GM12801 (cell line): Measurements from ENCODE around the gene APBA2.

Experiments used
- TF ChIP-seq, protein P1 (sequence below): IDR thresholded peaks from one replicate; pipeline ENCODE4 v1.5.1; 2011; ENCODE audit warnings: control low read depth; ENCODE audit not compliant: insufficient read length; ENCODE audit errors: extremely low read depth

Gene APBA2

GRCh38 chr15:28974142-28974541 lies 88.4 kb downstream of the APBA2 start:
- TF ChIP-seq, protein P1, sequence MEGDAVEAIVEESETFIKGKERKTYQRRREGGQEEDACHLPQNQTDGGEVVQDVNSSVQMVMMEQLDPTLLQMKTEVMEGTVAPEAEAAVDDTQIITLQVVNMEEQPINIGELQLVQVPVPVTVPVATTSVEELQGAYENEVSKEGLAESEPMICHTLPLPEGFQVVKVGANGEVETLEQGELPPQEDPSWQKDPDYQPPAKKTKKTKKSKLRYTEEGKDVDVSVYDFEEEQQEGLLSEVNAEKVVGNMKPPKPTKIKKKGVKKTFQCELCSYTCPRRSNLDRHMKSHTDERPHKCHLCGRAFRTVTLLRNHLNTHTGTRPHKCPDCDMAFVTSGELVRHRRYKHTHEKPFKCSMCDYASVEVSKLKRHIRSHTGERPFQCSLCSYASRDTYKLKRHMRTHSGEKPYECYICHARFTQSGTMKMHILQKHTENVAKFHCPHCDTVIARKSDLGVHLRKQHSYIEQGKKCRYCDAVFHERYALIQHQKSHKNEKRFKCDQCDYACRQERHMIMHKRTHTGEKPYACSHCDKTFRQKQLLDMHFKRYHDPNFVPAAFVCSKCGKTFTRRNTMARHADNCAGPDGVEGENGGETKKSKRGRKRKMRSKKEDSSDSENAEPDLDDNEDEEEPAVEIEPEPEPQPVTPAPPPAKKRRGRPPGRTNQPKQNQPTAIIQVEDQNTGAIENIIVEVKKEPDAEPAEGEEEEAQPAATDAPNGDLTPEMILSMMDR = no peak

DNA sequence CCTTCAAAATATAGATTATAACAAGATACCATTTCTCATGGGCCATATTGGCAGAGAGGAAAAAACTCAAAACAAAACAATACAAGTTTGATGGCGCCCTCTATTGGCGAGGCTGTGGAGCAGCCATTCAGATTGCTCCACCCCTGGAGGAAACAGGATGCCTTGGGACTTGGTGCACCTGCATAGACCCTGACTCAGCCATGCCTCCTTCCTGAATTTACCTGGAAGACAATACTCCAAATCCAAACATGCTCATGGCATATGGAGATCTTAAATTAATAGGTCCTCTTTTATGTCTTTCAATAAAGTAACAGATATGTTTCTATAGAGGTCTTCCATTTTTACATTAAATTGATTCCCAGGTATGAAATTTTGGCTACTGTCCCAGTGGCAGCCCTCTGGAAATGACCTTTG lies 90.0 kb downstream of the APBA2 start:
- TF ChIP-seq, protein P1 = no peak

GRCh38 chr15:28977377-28978010 lies 91.7 kb downstream of the APBA2 start:
- TF ChIP-seq, protein P1 = no peak

GRCh38 chr15:28978011-28978378 lies 92.2 kb downstream of the APBA2 start:
- TF ChIP-seq, protein P1 = no peak

DNA sequence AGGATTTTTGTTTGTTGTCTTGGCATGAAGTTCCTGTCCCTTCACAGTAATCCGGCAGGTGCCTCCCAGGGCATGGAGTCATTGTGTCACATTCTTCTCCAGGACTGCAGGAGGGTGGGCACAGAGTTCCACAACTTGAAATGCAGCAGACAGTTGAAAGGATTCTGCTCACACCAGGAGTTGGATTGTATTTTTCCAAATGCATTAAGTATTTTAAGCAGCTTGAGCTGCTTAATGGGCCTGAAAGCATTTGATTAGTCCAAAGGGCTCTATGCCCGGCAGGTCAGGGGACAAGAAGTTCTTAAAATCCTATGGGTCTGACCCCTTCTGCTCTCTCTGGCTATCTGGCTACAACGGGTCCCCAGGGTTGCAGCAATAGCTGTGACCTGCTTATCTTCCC lies 92.9 kb downstream of the APBA2 start:
- TF ChIP-seq, protein P1 = no peak

- TF ChIP-seq, protein P1 = no peak
Measured at GRCh38 chr15:28979208-28979841, 93.6 kb downstream of the APBA2 start.

- TF ChIP-seq, protein P1 = no peak
Measured at GRCh38 chr15:28980709-28981350, 95.1 kb downstream of the APBA2 start.
